Amygdala (tissue), 56 donors: ENCODE measurements around the gene LPIN3.

Experiments used
- DNase-seq, 56 donors: peaks; one replicate each; lab custom pipeline; 2025; lab: John Stamatoyannopoulos, UW

The LPIN3 gene

DNA sequence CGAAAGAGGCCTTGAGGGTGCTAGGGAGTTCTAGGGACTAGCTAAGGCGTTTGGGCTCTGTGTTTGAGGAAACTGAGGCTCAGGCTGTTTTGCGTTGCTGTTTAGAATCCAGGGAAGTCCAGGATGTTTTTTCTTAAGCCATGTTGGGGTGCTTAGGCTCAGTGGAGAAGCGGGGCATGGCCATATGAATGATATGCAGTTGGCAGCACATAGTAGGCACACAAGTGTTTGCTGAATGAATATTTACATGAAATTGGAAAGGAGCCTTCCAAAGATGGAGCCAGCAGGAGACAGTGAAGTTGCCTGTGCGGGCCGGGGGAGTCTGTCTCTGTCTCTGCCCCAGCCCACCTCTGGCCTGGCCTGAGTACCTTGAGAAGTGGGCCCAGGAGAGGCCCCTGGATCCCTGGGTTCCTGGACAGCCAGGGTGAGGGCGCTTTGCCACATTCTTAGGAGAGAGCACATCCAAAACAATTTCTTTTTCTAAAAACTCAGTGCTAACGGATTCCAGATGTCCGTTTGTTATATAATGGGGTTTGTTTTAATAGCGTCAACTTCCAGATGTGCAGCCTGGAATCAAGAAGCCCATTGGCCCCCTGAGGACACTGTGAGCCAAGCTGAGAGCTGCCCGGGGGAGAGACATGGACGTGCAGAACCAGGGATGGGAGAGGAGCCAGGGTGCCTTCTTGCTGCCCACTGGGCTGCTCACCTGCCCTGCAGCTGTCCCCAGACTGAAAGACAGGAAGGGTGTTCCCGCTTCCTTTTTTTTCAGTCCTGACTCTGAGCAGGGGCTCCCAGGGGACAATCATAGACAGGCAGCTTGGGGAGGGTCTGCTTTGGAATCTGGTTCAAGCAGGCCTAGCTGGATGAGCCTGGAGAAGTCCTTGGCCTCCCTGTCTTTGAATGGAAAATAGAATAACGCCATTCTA is 46.1 kb downstream of the LPIN3 start:
- DNase-seq, result no peak

DNA sequence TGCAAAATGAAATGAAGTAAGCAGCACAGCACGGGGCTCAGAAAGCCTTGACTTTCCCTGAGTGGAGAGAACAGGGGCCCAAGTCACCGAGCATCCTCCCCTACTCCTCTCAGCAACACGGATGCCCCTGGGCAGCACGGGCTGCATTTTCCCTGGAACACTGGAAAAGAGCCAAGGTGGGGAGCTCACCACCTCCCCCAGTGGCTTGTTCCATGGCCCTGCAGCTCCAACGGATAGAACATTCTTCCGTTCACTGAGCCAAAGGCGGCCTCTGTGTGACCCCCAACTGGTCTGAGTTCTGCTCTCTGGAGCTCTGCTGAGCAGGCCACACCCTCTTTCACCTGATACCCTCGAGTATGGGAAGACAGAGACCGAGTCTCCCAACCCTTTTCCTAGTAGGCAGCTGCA is 46.8 kb downstream of the LPIN3 start:
- no peak for DNase-seq

DNA sequence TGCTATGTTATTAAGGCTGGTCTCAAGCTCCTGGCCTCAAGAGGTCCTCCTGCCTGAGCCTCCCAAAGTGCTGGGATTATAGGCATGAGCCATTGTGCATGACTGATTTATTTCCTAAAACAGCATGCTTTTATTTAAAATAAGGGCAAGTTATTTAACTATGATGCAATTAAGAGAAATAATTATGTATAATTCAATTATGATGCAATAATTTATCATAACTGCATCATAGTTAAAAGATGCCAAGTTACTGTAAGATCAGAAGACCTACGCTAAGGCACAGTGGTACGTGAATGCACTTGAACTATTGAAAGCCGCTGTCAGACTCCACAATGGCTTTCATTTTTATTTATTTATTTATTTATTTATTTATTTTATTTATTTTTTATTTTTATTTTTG is 50.3 kb downstream of the LPIN3 start:
- no peak for DNase-seq

DNA sequence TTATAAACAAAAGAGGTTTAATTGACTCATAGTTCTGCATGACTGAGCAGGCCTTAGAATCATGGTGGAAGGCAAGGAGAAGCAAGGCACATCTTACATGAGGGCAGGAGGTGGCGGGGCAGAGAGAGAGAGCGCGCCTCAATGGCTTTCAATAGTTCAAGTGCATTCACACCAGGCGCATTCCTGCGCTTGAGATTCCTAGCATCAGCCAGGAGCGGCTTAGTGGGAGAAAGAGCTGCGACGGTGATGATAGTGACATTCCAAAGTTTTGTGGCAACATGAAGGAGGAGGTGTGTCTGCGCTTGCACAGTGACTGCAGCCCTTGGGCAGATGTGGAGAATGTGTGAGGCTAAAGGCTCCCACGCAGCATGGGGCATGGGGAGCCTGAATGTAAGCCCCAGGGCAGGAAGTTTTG is 51.0 kb downstream of the LPIN3 start:
- DNase-seq, result no peak

DNA sequence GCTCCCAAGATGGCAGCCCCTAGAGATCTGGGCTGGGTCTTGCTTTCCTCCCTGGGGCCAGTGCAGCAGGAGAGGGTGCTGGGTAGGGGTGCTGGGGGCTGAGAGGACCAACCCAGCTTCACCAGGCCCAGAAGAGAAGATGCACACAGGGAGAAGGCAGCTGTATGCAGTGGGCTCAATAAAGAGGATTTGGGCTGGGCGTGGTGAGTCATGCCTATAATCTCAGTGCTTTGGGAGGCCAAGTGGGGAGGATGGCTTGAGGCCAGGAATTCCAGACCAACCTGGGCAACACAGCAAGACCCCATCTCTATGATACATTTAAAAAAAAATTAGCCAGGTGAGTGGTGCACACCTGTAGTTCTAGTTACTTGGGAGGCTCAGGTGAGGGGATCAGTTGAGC is 51.7 kb downstream of the LPIN3 start:
- no peak for DNase-seq

DNA sequence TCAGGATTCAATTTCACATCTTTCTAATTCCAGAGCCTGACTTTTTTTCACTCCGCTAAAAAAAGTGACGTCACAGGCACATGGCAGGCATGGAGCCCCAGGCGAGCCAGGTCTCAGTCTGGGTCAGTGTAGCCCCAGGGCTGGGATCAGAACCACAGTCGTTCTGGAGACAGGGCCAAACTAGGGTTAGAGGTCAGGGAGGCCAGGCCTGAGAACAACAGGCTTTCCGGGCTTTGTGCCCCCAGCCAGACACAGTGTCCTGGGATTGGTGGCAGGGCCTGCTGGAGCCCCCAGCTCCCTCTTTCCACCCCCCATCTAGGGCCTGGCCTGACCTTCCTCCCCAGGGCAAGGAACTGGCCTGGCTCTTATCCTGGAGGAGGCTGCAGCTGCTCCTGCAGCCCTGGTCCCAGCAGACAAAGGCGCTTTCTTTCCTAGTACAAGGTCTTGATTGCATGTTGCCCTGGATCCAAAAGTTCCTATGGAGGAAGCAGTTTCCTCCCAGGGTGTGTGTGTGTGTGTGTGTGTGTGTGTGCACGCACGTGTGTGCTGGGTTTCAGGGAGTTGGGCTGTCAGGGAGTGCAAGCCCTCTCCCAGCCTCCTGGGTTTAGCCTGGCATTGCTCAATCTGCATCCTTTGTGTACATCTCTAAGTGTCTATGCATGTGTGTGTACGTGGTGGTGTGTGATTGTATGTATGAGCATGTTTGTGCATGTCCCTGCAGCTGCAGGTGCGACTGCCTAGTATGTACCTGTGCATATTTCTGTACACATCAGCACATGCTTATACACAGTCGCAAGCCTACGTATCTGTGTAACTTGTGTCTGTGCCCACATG is 52.5 kb downstream of the LPIN3 start:
- DNase-seq, result peak in 47 of 56 donors; percentile 18 to 90 (median 53)

DNA sequence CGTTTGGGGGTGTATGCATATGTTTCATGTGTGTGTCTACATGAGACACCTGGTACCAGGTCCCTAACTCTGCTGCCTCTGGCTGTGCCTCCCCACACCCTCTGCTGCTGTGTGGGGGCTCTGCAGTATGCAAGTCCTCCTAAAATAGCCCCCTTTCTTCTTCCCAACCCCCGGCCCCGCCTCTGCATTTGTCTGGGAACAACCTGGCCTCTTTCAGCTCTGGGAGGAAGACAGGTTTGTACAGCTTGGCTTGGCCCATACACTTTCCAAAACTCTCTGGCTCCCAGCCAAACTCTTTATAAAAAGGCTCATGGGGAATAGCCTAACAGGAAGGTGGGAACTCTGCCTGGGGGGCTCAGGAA is 53.1 kb downstream of the LPIN3 start:
- DNase-seq, result peak in 12 of 56 donors; percentile 11 to 44 (median 24)

DNA sequence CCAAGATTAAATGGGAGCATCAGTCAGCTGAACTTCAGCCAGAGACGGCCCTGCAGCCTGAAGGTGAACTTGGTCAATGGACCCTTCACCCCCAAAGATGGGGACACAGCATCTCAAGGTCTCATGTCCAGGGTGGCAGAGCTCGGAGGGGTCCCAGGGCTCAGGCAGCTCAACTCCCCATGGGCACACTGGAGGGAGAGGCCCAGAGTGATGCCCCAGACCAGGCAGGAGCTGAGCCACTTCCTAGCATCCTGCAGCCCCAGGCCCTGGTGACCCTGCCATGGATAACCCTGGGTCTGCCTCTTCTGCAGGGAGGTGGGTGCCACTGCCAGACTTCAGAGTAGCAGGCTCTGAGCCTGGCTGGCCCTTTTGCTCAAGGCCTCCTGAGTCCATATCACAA is 53.5 kb downstream of the LPIN3 start:
- DNase-seq, result no peak

DNA sequence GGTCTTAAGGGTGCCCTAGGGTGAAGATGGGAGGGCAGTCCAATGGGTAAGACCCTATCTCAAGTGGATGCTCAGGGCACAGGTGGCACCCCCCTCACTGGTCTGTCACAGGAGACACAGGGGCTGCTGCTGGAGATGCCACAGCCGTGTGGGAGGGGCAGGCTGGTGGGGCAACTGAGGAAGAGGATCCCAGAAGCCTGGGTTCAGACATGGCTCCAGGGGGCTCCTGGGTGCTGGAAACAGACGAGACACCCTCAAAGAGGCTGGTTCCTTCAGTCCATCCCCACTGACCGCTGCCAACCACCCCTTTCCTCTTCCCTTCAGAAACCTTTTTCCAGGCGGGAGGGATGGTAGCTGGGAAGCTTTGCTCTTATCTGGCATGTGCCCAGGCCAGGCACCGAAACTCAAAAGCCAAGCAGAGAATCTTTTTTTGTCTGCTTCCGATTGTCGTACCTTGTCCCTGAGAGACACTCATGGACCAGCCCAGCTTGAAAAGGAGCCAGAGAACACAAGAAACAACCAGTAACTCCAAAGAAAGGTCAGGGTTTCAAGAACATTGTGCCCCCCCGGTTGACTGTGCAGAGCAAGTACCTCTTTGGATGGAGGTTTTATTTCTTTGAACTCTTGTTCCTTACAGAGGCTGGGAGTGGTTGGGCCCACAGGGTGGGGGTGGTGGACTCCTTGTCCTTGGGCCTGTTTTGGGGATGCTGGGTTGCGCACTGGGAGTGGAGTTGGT is 54.5 kb downstream of the LPIN3 start:
- no peak for DNase-seq

DNA sequence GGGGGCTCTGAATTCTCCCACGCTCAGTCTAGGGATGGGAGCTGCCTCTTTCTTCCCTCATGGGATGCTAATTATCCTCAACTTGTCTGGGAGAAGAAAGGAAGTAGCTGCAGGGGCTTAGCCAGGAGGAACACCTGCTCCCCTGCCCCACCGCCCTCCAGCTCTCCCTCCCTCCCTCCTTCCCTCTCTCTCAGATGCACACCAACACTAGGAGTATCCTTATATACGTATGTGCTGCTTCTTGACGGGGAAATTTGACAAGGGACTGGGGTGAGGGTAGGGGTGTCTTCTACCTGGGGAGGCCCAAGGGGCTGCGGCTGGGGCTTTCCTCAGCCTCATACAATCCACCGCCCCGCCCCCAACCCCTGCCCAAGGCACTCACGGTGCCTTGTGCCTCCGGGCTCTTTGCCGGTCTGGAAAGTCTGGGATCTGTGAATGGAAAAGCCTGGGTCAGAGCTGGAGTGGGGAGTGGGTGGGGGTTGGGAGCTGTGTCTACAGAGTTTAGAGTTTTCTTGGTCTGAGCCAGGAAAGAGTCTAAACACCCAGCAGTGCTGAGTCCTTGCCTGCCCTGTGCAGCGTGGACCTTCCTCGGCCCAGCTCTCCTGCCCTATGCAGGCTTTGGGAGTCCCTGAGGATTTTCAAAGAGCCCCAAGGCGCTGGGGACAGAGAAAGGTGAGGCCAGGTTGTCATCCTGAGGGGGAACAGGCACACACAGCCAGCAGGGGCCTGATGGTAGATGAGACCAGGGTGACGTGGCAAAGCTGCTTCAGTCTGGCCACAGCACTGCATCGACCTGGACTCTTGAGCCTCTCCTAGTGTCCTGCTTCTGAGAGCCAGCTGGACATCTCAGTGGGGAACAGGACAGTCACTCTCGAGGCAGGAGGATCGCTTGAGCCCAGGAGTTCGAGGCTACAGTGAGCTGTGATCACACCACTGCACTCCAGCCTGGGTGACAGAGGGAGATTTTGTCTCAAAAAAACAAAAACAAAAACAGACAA is 55.3 kb downstream of the LPIN3 start:
- DNase-seq, result peak in 3 of 56 donors; percentile 10 to 35 (median 14)

DNA sequence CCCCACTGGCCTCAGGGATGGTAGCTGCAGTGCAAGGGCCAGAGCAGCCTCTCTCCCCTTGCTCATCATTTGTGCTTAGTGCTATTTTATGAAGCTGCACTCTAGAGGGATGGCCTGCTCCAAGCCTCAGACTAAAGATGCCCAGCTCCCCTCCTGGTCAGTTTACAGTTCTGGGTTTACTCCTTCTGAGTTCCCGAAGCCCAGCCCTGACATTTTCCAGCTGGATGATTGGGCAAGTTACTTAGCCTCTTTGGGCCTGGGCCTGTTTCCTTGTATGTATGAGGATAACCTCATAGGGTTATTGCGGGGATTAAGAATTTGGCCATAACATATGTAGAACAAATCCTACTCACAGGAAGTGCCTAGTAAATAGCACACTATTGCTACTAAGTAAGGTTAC is 57.8 kb downstream of the LPIN3 start:
- DNase-seq, result no peak

DNA sequence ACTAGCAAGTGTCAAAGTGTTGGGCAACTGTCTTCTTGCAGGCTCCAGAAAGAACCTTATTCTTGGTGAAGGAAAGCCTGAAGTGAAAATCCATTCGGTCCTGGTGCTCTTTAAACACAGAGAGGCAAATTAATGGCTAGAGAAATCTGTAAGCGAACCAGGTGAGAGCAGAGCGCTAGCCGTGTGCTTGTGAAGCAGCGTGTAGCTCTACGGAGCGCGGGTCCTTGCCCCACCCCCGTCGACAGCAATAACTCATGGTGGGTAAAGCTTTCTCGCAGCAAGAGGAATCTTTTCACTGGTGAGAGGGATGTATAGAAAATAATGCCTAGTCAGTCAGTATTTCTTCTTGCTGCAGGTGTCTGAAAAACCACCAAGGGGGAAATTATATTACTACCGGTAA is 63.0 kb downstream of the LPIN3 start:
- no peak for DNase-seq

DNA sequence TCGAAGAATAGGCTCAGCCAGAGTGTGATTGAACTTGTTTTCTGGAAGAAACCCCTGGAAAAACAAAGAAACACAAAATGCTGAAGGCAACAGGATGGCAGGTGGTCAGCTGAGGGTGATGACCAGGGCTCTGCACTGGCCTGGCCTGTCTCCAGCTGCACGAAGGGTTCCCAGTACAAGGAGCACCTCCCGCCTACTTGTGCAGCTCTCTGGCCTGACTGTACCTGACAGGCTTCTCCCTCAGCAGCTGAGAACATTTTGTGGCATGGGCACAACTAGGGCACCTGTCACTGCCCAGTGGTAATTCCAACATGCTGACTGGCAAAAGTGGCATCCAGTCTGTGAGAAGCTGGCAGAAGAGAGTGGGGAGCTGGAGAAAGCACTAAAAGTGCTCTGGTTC is 64.8 kb downstream of the LPIN3 start:
- DNase-seq, result no peak

DNA sequence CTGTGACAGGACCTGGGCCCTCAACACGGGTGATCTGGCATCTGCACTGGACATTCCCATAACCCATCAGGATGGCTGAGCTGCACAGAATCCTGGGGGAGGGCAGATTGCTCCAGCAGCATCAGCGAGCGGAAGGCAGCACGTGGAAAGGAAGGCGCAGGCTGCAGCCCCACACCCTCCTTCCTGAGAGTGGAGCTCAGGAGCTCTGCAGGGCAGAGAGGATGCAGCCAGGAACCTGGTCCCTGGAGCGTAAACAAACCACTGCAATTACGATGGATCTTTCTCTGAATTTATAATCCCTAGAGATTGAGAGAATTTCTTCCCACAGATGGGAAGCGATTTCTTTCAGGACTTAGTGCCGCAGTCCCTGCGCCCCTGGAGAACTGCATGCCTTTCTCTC is 65.7 kb downstream of the LPIN3 start:
- DNase-seq, result no peak

DNA sequence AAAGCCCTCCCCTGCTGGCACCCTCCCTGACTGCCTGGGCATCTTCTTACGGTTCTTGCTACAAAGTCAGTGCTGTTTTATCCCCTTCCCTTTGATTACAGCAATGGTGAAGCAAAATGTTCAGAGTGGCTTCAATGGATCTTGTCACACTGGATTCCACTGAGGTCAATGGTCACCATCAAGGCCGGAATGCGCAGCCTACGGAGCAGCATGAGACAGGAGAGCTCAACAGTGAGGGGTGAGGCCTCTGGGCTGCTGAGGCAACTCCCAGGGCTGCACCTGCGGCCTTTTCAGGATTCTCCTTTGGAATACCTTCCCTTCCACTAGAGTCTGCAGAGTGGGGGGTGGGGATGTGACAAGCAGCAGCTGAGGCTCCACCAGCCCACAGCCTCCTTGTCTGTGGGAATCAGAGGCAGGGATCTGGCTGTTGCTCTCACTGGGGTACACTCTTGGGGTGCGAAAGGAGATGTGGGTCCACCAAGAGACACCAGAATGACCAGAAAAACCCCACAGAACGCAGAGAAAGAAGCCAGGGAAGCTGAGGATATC is 66.3 kb downstream of the LPIN3 start:
- no peak for DNase-seq

DNA sequence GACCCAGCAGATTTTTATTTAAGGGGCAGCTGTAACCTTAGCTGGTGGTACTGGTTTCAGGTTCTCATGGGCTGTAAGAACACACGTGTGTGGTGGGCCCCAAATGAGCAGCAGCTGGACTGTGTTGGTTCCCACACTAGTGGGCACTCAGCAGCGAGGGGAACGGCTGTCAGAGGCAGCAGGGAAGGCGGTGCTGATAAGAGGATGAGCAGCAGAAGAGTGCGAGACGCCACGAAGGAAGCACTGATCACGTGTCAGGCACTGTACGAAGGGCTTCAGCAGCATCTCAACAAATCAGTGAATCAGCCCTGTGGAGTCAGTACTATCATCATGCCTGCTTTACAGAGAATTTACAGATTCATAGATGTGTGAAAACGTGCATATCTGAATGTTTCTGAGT is 67.0 kb downstream of the LPIN3 start:
- DNase-seq, result peak in 8 of 56 donors; percentile 12 to 34 (median 15)

DNA sequence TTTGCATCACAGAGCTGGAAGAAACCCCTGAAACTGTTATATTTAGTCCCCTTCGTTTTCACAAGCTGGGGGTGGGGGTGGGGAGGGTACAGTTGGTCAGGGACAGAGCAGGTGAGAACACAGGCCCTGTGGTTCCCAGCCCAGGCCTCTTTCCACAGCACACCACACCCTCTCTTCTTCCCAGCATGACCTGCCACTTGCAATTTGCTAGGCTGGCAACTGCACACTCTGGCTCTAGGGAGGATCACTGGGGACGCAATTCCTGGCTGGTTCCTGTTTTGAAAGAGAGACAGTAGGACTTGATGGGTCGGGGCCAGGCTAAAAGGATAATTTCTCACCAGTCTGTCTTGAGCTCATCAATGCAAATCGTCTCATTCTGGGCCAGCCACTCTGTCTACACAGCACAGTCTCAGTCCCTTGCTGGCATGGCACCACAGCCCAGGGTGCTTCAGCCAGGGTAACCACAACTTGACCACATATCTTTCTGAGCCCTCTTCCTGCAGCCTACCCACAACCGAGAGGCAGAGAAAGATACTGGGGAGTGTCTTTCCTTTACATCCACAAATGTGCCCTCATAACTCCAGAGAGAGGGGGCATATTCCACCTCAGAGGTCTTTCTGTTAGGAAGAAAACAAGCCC is 67.7 kb downstream of the LPIN3 start:
- no peak for DNase-seq

DNA sequence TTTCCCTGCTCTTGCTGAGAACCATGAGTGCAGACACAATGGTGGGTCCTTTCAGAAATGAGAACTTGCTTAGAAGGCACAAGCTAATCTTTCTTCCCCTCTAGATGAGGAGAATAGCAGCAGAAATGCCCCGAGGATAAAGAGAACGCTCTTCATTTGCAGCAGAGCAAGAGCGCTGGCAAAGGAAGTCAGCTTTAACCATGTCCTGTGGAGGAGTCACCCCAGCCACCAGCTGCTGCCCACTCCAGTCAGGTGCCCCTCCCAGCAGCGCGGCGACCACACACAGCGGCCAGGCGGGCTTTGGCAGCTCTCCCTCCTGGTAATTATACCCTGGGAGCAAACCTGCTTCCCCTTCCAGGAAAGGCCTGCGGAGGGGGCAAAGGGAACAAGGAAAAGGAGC is 68.4 kb downstream of the LPIN3 start:
- DNase-seq, result peak in 26 of 56 donors; percentile 8 to 55 (median 34)
